Activated naive CD8-positive, alpha-beta T cell (primary cell): ENCODE measurements around the gene IFT80.

ENCODE experiments used
- H3K27ac Mint-ChIP-seq: one replicate; pipeline ENCODE4 v1.8.0; 2021; ENCODE audit warnings: mixed read lengths
- H3K27me3 Mint-ChIP-seq: one replicate; pipeline ENCODE4 v1.8.0; 2021; ENCODE audit warnings: mixed read lengths
- H3K36me3 Mint-ChIP-seq: one replicate; pipeline ENCODE4 v1.8.0; 2021; ENCODE audit warnings: mixed read lengths
- H3K4me1 Mint-ChIP-seq: one replicate; pipeline ENCODE4 v1.8.0; 2021; ENCODE audit warnings: low read depth, mixed read lengths
- H3K4me3 Mint-ChIP-seq: one replicate; pipeline ENCODE4 v1.8.0; 2021; ENCODE audit warnings: mild to moderate bottlenecking, mixed read lengths
- H3K9me3 Mint-ChIP-seq: one replicate; pipeline ENCODE4 v1.8.0; 2021; ENCODE audit warnings: low read depth, mixed read lengths

Gene IFT80

GRCh38 chr3:160226026-160226907 is 172.8 kb downstream of the IFT80 start:
- Mint-ChIP-seq H3K36me3 (no peaks in the 10 kb centered on the region), H3K4me1 (peaks cover 19% of the 10 kb centered on the region), H3K27me3 (peaks cover 38% of the 10 kb centered on the region), H3K9me3 (no peaks in the 10 kb centered on the region), H3K4me3 (peak overlapping the region; percentile 86), H3K27ac (no peak overlapping the region)

GRCh38 chr3:160225176-160226025 is 173.6 kb downstream of the IFT80 start, which contains the start of gene C3orf80:
C3orf80 (plus strand) TSS chr3:160225422; CDS start chr3:160225636, 214 bp downstream.
- Mint-ChIP-seq H3K27ac (no peak within 1 kb of the TSS), H3K4me3 (peak within 1 kb of the TSS; percentile 79), H3K36me3 (no peaks in the 10 kb centered on the region), H3K4me1 (peaks cover 19% of the 10 kb centered on the region), H3K27me3 (peaks cover 40% of the 10 kb centered on the region), H3K9me3 (no peaks in the 10 kb centered on the region)

GRCh38 chr3:160224811-160225175 is 174.2 kb downstream of the IFT80 start:
- peaks cover 42% of the 10 kb centered on the region for H3K27me3 Mint-ChIP-seq
- peak overlapping the region; percentile 79 for H3K4me3 Mint-ChIP-seq
- no peak overlapping the region for H3K27ac Mint-ChIP-seq
- no peaks in the 10 kb centered on the region for H3K36me3 Mint-ChIP-seq
- no peaks in the 10 kb centered on the region for H3K9me3 Mint-ChIP-seq
- H3K4me1 Mint-ChIP-seq = peaks cover 19% of the 10 kb centered on the region

GRCh38 chr3:160224256-160224655 is 174.8 kb downstream of the IFT80 start:
- Mint-ChIP-seq H3K4me3 (peak overlapping the region; percentile 79), H3K9me3 (no peaks in the 10 kb centered on the region), H3K27ac (no peak overlapping the region), H3K36me3 (no peaks in the 10 kb centered on the region), H3K27me3 (peaks cover 42% of the 10 kb centered on the region), H3K4me1 (peaks cover 19% of the 10 kb centered on the region)

GRCh38 chr3:160221019-160221418 is 178.0 kb downstream of the IFT80 start:
- Mint-ChIP-seq H3K27ac (no peak overlapping the region), H3K27me3 (peaks cover 34% of the 10 kb centered on the region), H3K4me3 (no peak overlapping the region), H3K4me1 (peaks cover 13% of the 10 kb centered on the region), H3K36me3 (no peaks in the 10 kb centered on the region), H3K9me3 (no peaks in the 10 kb centered on the region)

GRCh38 chr3:160220038-160220437 is 179.0 kb downstream of the IFT80 start:
- Mint-ChIP-seq H3K4me3 (no peak overlapping the region), H3K9me3 (no peaks in the 10 kb centered on the region), H3K36me3 (no peaks in the 10 kb centered on the region), H3K4me1 (peaks cover 12% of the 10 kb centered on the region), H3K27ac (no peak overlapping the region), H3K27me3 (peaks cover 34% of the 10 kb centered on the region)

- H3K4me3 Mint-ChIP-seq = no peak overlapping the region
- no peak overlapping the region for H3K27ac Mint-ChIP-seq
- peaks cover 23% of the 10 kb centered on the region for H3K27me3 Mint-ChIP-seq
- no peaks in the 10 kb centered on the region for H3K36me3 Mint-ChIP-seq
- H3K4me1 Mint-ChIP-seq = no peaks in the 10 kb centered on the region
- no peaks in the 10 kb centered on the region for H3K9me3 Mint-ChIP-seq
Observed at GRCh38 chr3:160218136-160218535, 180.9 kb downstream of the IFT80 start.

GRCh38 chr3:160217675-160218074 is 181.3 kb downstream of the IFT80 start:
- Mint-ChIP-seq H3K9me3 (no peaks in the 10 kb centered on the region), H3K27me3 (peaks cover 19% of the 10 kb centered on the region), H3K27ac (no peak overlapping the region), H3K4me3 (no peak overlapping the region), H3K4me1 (no peaks in the 10 kb centered on the region), H3K36me3 (no peaks in the 10 kb centered on the region)

- H3K4me1 Mint-ChIP-seq = no peaks in the 10 kb centered on the region
- peaks cover 8% of the 10 kb centered on the region for H3K27me3 Mint-ChIP-seq
- no peaks in the 10 kb centered on the region for H3K36me3 Mint-ChIP-seq
- no peak overlapping the region for H3K4me3 Mint-ChIP-seq
- no peaks in the 10 kb centered on the region for H3K9me3 Mint-ChIP-seq
- no peak overlapping the region for H3K27ac Mint-ChIP-seq
Observed at GRCh38 chr3:160213191-160213590, 185.8 kb downstream of the IFT80 start.

- Mint-ChIP-seq H3K27me3 (peaks cover 4% of the 10 kb centered on the region), H3K36me3 (no peaks in the 10 kb centered on the region), H3K27ac (no peak overlapping the region), H3K4me3 (no peak overlapping the region), H3K9me3 (no peaks in the 10 kb centered on the region), H3K4me1 (no peaks in the 10 kb centered on the region)
Observed at GRCh38 chr3:160210799-160211221, 188.2 kb downstream of the IFT80 start.

- no peak overlapping the region for H3K27ac Mint-ChIP-seq
- H3K4me3 Mint-ChIP-seq = no peak overlapping the region
- H3K36me3 Mint-ChIP-seq = no peaks in the 10 kb centered on the region
- peaks cover 4% of the 10 kb centered on the region for H3K27me3 Mint-ChIP-seq
- H3K4me1 Mint-ChIP-seq = no peaks in the 10 kb centered on the region
- no peaks in the 10 kb centered on the region for H3K9me3 Mint-ChIP-seq
Observed at GRCh38 chr3:160210341-160210740, 188.7 kb downstream of the IFT80 start.
